GM19452 (cell line): ENCODE results near the gene SLC38A6.
"Not testable (repeated sequence)": the region's sequence is repeated elsewhere in the genome, so short reads cannot be mapped to it uniquely, and the experiment has no call there.

ENCODE experiments used
- ATAC-seq: cut with Tn5 transposase; IDR thresholded peaks from one replicate; pipeline ENCODE4 v1.9.1; 2021; ENCODE audit not compliant: unreplicated experiment

SLC38A6 gene

DNA sequence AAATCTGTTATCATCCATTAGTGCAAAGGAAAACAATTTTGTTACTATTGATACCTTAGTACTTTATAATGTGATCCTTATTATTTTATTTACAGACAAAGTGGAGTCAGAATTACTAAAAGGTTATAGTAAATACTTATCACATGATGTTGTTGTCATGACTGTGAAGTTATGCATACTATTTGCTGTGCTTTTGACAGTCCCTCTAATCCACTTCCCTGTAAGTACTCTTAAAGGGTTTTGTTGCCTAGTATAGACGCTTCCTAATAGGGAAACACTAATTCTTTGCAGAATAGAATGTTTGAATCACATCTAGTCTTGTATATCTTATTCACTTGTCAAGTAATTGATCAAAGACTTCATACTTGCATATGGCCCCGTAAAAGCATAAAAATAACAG, 69.4 kb downstream of the SLC38A6 start:
- no peak for ATAC-seq

- ATAC-seq: no peak
Measured at GRCh38 chr14:61051051-61051450, 70.0 kb downstream of the SLC38A6 start.

DNA sequence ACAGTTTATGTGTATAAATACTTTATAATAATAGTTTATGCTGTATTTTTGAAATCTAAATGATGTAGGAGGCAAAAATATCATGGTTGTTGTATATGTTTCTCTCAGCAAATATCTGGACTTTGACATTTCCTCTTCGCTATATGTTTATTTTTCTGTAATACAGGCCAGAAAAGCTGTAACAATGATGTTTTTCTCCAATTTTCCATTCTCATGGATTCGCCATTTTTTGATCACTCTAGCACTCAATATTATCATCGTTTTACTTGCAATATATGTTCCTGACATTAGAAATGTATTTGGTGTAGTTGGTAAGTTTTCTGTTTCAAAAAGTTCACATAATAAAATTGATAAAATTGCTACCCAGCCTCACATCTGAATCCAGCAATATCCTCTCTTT, 70.6 kb downstream of the SLC38A6 start:
- no peak for ATAC-seq

DNA sequence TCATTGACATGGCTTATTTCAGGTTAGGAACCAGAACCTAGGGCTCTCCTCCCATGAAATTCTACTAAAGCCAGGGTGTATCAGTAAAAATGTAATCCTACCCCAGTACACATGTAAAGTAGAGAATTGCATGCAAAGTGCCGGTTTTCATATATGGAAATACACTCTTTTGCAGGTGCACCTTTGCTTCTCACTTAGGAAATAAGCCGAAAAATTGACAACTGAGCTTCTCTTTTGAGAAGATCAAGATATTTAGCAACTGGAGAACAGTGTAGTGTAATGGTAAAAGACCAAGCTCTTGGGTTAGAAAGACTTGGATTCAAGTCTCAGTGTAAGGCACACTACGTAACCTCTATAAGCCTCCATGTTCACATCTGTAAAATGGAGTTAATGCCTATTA, 82.4 kb downstream of the SLC38A6 start:
- no peak for ATAC-seq

DNA sequence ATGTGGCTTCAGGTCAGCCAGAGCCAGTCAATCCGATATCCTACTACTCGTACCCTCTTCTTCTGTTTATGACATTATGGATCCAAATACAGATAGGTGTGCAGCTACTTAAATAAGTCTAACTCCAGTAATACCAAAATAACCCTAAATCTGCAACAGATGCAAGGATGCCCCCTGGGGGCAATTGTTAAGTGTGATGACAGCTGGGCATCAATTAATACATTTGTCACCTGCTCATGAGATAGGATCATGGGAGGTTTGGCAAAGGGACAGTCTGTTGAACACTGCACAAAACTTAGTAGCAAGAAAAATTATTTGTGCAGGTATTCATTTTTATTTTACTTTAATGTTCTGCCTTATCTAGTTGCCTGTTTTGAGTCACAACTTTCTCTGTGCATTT, 83.2 kb downstream of the SLC38A6 start:
- no peak for ATAC-seq

GRCh38 chr14:61064856-61065255, 83.8 kb downstream of the SLC38A6 start:
- no peak for ATAC-seq

DNA sequence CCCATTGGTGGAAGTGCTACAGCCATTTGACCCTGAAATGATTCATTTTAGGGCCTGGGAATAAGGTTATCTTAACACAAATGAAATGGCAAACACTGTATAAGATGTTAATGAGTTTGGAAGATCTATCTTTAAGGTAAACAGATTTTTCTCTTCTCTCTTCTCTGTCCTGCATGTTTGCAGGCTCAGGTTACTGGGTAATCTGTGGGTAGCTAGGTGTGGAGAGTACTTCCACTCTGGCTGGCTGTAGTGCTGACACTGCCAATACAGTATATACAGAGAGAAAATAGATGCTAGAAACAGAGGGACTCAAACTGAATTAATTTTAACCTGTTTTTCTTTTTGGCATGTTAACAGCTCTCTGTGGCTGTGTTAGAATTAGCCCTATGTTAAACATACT, 84.6 kb downstream of the SLC38A6 start:
- no peak for ATAC-seq

GRCh38 chr14:61072442-61072841, 91.4 kb downstream of the SLC38A6 start:
- not testable (repeated sequence) for ATAC-seq

GRCh38 chr14:61074852-61075251, 93.8 kb downstream of the SLC38A6 start:
- no peak for ATAC-seq

DNA sequence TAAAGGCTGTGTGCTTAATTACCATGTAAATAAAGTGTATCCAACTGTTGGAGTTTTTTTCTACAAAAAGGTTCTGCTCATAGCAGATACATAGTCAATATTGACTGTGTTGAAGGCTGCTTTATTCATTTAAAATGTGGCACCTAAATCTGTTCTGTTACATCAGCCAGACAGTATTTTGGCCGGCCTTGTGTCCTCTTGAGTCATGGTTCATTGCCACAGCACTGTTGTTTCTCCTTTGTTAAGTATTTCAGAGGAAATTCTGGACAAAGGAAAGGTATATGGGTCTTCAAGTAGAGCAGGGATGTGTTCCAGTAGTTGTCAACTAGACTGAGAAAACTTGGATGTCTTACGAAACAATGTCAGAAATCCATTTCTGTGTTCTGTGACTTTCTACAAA, 95.5 kb downstream of the SLC38A6 start:
- no peak for ATAC-seq

DNA sequence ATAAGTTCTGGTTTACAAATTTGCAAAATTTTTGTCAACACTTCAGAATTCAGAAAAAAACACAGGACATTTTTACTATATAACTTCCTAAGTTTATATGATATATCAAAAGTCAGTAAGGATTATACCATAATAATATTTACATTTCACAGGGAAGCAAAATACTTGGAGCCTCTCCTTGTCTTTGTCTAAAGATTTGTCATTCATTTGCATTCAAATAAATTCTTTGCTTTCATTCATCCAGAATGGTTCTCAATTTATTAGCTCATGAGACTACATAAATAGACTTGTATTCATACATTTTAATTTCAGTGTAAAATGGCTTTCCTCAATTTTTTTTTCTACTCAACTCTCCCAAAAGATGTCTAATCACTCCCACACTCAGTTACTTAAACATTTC, 96.4 kb downstream of the SLC38A6 start:
- no peak for ATAC-seq

GRCh38 chr14:61077951-61078720, 97.1 kb downstream of the SLC38A6 start:
- ATAC-seq: no peak

DNA sequence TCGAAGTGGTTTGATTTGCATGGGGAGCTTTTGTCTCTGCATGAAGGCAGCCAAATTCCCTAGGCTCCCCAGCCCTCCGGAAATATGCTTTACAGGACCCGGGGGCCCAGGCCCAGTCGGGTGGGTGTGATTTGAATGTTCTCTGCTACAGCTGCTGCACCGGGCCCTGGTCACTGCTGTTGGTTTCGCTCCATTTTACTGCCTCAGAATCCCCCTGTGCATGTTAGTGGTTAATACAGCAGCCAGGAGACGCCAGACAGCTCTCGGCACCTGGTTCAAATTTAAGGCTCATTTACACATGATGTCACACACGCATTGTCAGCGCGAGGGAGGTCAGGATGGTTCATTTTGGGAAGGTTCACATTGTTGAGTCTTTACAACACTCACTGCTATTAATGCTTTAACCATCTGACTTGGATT, 99.6 kb downstream of the SLC38A6 start:
- peak; percentile 65 for ATAC-seq

DNA sequence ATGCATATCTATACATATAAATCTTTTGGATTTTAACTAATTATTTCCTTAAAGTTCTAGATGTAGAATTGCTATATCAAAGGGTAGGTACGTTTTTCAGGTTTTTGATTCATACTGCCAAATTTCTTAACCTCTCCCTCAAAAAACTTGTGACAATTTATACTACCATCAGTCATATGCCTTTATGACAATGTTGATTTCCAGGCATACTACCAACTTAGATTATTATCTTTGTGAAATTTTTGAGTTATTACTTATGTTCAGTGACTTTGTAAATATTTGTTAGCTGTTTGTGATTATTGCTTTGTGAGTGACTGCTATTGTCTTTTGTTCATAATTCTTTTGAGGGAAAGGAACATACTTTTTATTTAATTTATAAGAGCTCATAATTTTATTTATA, 107.0 kb downstream of the SLC38A6 start:
- ATAC-seq: no peak

DNA sequence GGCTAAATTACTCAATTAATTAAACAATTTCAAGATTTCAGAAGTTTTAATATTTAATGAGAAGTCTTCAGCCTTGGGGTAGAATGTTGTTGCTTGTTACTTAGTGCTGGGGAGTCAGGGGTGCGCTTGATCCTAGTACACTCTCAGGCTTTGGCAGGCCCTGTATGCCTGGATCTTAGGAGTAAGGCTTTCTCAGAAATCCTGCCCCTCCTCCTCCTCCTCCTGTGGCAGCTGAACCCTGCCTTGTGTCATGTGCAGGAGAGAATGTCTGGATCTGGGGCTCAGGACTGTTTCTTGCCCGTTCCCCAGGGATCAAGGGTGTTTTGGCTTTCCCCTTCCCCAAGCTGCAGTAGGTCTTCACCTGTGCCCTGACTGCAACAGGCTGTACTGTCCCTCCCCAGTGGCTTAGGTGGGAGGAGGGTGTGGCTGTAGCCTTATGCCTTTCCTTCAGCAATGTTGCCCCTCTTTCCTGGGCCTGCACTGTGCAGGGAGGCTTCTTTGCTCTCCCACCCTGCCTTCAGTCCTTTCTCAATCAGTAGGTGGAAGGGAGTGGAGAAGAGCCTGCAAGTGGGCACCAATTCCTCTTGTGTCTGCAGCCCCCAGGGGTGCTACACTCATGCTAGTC, 108.2 kb downstream of the SLC38A6 start:
- no peak for ATAC-seq

DNA sequence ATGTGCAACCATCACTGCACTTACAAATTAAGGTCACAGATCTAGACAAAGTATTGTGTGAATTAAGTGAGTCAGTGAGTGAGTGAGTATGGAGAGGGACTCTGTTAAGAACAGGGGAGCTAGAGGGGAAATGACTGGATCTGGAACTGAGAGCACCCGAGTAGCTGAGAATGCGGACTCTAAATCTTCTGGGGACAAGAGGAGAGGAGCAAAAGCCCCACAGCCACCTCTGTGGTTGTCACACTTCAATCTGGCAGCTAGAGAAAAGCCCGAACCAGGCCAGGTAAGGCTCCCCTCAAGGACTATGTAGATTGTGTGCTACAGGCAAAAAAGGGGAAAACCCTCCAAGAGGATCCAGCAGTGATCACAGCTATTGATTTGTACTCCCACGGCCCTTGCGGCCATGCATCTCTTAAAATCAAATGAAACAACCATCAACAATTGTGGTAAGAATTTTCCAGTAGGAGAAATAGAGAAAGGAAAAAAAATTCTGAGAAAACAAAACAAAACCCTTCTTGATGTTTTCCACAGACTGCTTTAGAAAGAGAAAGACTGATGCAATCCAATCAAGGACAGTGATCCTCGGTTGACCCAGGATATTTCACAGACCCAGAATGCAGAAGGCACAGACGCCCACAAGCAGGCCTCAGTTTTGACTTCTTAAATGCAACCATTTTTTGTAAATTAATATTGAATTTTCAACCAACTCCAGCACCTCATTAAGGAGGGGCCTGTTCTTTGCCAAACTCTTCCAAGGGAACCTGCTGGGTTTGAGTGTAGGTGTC, 109.6 kb downstream of the SLC38A6 start:
- ATAC-seq: no peak

DNA sequence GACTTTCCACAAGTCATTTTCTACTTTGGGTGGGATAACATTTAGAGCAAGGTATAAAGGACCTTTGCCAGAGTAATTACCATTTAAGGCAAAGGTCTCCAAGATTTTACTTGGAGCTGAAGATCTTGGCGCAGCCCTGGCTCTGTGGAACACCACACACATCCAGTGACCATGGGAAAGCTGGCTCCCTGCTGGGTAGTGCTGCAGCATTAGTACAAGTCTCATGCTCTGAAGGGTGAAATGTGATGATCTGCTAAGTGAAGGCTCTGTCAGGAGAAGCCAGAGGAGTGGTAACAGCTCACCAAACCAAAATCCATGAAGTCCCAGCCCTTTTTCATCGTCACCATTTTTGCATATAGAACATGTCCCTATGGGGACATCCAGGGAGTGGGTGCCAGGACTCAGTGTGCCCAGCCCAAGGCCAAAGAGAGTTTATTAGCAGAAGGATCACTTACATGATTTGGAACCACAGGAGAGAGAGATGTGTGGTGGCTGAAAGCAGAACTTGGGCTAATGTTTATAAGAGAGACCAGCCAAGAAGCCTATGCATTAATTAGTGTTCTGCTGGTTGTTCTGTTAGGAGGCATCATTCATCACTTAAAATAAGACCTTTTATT, 110.7 kb downstream of the SLC38A6 start:
- ATAC-seq: no peak

GRCh38 chr14:61098096-61098495, 117.1 kb downstream of the SLC38A6 start:
- not testable (repeated sequence) for ATAC-seq

DNA sequence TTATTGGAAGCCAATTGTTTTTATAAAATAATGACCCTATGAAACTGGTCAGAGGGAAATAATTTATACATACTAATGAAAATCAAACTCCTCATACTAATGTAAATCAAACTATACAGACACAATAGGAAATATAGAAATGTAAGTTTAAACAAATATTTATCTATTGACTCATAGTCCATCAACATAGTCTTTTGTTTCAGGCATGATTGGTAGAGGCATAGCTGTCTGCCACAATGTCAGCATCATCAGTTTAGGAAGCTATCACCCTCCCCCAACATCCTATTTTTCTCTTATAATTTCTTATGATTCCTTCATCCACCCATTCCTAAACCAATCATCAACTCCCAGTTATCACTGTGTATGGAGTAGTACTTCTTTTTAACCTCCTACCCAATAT, 117.7 kb downstream of the SLC38A6 start:
- ATAC-seq: no peak

- no peak for ATAC-seq
Measured at GRCh38 chr14:61099216-61099835, 118.3 kb downstream of the SLC38A6 start.
